HEK293 (cell line): ENCODE results near the gene LRIF1.

Source experiments
- KLF1 ChIP-seq: fragments of 450-650 bp; formaldehyde crosslinking; IDR thresholded peaks from 2 replicates; pipeline ENCODE4 v1.5.1; 2016; ENCODE audit warnings: missing biosample characterization, missing genetic modification characterization
- SP2 ChIP-seq: fragments of 450-650 bp; formaldehyde crosslinking; IDR thresholded peaks from 2 replicates; pipeline ENCODE4 v1.5.1; 2016; ENCODE audit warnings: missing biosample characterization, missing genetic modification characterization
- ZBTB21 ChIP-seq: fragments of 450-650 bp; formaldehyde crosslinking; IDR thresholded peaks from 2 replicates; pipeline ENCODE4 v1.5.1; 2017; ENCODE audit warnings: missing biosample characterization, missing genetic modification characterization
- ZNF621 ChIP-seq: fragments of 450-650 bp; formaldehyde crosslinking; IDR thresholded peaks from 2 replicates; pipeline ENCODE4 v1.5.1; 2017; ENCODE audit warnings: missing biosample characterization, missing genetic modification characterization
- TF ChIP-seq, protein P1 (sequence below): fragments of 450-650 bp; formaldehyde crosslinking; IDR thresholded peaks from 2 replicates; pipeline ENCODE4 v1.5.1; 2016; ENCODE audit warnings: missing biosample characterization, missing genetic modification characterization
- TF ChIP-seq, protein P2 (sequence below): fragments of 450-650 bp; formaldehyde crosslinking; IDR thresholded peaks from 2 replicates; pipeline ENCODE4 v1.5.1; 2016; ENCODE audit warnings: missing biosample characterization, missing genetic modification characterization

DNA sequence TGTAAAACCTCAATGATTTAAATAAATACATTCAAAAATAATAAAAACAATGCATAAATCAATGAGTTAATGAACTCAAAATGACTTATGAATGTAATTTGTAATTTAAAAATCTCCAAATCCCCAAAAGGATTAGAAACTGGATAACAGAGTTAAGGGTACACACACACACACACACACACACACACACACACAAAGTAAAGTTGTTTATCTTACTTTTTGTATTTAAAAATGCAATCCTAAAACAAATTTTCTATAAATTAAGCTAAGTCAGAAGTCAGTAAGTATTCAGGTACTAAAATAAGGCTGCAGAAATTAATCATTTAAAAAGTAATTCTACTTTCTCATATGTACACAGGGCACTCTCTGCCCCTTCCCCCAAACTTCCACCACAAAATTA is 1.8 kb downstream of the LRIF1 start:
- TF ChIP-seq ZNF621 (no peak), ZBTB21 (tag by site-specific recombination) (no peak), KLF1 (no peak), SP2 (no peak)
- TF ChIP-seq, protein P1, sequence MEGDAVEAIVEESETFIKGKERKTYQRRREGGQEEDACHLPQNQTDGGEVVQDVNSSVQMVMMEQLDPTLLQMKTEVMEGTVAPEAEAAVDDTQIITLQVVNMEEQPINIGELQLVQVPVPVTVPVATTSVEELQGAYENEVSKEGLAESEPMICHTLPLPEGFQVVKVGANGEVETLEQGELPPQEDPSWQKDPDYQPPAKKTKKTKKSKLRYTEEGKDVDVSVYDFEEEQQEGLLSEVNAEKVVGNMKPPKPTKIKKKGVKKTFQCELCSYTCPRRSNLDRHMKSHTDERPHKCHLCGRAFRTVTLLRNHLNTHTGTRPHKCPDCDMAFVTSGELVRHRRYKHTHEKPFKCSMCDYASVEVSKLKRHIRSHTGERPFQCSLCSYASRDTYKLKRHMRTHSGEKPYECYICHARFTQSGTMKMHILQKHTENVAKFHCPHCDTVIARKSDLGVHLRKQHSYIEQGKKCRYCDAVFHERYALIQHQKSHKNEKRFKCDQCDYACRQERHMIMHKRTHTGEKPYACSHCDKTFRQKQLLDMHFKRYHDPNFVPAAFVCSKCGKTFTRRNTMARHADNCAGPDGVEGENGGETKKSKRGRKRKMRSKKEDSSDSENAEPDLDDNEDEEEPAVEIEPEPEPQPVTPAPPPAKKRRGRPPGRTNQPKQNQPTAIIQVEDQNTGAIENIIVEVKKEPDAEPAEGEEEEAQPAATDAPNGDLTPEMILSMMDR (tag by site-specific recombination) = no peak
- TF ChIP-seq, protein P2, sequence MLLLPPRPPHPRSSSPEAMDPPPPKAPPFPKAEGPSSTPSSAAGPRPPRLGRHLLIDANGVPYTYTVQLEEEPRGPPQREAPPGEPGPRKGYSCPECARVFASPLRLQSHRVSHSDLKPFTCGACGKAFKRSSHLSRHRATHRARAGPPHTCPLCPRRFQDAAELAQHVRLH = no peak
